Measurements from ENCODE around the gene COL25A1.
A peak's percentile ranks its signal among the peaks of the same experiment; 100 is the strongest.

COL25A1 gene

DNA sequence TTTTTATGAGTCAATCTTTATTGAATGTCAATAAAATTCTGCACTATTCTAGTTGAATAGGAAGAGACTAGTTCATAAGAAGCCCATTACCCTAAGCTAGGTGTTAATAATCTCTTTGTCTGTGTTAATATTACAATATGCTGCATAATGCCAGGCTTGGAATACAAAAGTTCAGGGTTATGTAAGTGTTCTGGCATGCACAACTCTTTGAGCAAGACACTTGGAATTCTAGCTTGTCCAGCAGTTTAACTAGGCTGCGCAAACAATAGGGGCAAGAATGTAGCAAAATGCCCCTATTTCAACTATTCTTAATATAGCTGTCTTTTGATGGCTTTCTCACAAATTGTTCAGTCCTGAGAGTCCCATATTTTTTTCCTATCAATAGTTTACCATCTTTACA lies 508.3 kb downstream of the COL25A1 start:
- in situ Hi-C loops (cut with HindIII; ENCODE audit: low pct_ligation_motif_present, low pct_unique_long_range_greater_than_20kb, low sequenced_read_pairs) = no loop called here
- no peak for DNase-seq

DNA sequence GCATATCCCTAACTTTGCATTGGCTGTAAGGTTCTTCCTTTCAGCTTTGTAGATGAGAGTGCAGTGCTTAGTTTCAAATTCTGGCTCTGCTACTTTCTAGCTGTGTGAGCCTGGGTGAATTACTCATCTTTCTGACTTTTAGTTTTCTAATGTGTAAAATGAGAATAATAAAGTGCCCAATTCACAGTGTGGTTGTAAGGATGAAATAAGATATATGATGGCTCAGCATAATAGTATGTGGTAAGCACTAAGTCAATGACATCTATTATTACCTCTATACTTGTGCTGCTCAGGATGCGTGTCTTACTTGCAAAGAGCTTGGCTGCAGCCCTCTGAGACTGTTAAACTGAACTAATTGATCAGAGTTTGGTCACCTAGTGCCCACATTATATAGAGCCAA lies 509.0 kb downstream of the COL25A1 start:
- in situ Hi-C loops (cut with HindIII; ENCODE audit: low pct_ligation_motif_present, low pct_unique_long_range_greater_than_20kb, low sequenced_read_pairs) = no loop called here

DNA sequence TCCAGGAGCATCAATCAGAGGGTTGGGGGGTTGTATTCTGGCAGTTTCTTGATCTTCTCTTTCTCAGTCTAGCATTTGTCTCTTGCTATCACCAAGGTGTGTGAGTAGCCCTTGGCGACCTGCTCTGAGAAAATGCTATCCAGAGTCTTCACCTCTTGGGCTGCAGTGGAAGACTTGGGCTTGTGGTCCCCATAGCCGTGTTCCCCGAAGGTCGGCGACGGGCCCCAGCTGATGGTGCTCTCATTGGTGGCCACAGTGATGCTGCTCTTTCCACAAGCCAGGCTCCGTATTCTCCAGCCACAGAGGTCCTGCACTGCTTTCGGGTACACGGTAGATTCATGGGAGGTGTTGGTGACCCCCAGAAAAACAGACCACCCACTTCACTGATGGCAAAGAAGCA lies 513.7 kb downstream of the COL25A1 start:
- DNase-seq = no peak
- in situ Hi-C loops (cut with HindIII; ENCODE audit: low pct_ligation_motif_present, low pct_unique_long_range_greater_than_20kb, low sequenced_read_pairs) = no loop called here

More for the DNA sequence above, 509.0 kb downstream of the COL25A1 start:
- no peak for DNase-seq

DNA sequence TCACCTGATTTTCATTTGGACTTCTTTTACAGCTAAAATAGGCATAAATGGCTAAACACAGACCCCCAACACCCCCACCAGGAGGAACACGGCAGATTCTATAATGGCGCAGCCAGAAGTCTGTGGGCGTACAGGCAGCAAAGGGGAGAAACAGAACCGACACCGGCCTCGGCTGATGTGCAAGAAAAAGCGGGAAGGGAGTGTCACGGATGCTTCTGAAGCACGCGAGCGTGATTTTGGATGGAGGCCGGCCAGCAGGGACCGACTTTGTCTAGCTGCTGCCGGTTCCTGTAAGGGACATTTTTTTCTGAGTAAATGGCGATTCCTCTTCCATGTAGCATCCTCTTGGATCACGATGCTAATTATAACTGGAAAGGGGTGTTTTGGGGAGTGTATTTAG lies 514.7 kb downstream of the COL25A1 start:
- no peak for DNase-seq
- in situ Hi-C loops (cut with HindIII; ENCODE audit: low pct_ligation_motif_present, low pct_unique_long_range_greater_than_20kb, low sequenced_read_pairs) = no loop called here

DNA sequence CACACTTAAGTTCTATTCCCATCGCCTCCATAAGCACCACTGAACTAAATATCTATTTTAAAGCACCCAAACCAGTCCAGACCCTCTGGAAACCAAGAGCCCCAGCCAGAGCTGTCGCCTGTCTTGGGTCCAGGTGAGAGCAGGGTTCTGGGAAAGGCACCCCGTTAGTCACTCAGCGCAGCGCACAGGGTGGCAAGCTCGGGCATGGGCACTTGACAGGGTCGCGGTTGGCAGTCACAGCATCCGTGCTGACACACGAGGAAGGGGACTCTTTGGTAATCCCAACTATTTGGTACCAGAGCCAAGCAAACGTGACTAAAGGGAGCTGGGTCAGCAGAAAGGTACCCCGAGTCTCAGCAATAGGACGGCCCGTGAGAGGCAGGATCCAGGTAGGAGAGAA lies 515.4 kb downstream of the COL25A1 start:
- in situ Hi-C loops (cut with HindIII; ENCODE audit: low pct_ligation_motif_present, low pct_unique_long_range_greater_than_20kb, low sequenced_read_pairs) = no loop called here
- no peak for DNase-seq

DNA sequence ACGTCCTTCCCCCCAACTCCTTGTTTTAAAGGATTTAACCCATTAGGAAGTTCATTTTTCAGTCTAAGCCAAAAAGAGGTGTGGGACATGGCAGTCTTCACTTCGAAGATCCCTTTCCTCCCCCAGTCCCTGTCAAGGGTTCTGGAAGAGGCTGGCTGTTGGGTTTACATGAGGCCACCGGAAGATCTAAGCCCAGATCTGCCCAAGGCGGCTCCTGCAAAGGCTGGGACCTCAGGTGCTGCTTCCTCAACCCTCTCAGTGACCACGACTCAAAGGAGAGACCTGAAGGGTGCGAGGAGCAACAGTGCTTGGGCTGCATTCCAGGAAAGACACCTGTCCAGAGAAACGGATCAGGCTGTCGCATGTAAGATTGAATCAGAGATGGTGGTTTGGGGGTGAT lies 516.1 kb downstream of the COL25A1 start:
- DNase-seq = no peak
- in situ Hi-C loops (cut with HindIII; ENCODE audit: low pct_ligation_motif_present, low pct_unique_long_range_greater_than_20kb, low sequenced_read_pairs) = no loop called here

DNA sequence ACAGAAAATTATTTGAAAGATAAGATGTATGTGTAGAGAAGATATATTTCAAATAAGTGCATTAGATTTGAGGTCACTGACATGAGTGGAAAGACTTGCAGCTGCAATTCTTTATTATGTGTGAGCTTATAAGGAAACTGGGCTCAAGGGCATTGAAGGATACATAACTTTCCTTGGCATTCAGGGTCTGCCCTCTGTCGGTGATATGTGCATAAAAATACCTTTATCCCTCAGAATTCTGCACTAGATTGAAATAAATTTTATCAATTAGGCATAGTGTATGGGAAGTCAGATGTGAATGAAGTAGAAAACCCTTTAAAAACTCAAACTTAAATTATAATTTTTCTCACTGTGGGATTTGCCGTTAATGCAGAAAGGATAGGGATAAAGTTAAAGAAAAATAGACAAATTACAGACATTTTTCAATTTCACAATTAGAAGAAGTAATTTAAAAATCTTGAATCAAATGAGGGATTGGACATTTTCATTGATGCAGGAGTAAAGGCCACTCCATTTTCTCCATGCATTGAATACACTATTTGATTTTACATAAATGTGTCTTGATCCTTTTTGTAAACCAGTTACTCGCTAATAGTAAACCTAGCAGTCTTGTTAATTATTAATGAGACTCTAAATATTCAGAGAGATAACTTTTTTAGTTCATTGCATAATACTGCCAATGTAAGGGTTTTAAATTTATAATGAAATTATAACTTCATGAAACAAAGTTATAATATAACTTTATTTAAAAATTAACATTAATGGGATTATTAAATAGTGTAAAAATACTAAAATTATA lies 518.6 kb downstream of the COL25A1 start:
- in situ Hi-C loops (cut with HindIII; ENCODE audit: low pct_ligation_motif_present, low pct_unique_long_range_greater_than_20kb, low sequenced_read_pairs) = no loop called here

DNA sequence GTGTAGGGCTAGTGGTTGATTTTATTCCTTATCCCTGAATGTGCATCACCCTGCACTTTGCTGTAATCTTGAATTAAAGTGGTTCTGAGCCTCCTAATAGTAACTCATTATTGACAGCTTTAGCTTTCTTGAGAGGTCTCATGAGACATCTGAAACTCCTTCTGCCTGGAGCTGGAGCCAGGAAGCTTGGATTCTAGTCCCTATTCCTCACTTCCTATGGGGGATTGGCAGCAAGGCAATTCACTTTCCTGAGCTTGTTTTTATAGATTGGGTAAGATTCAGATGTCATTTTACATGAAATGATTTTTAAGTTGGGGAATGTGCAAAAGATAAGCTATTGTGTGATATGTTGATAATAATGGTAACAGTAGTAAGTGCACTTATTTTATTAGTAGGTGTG lies 522.5 kb downstream of the COL25A1 start:
- in situ Hi-C loops (cut with HindIII; ENCODE audit: low pct_ligation_motif_present, low pct_unique_long_range_greater_than_20kb, low sequenced_read_pairs) = no loop called here
- no peak for DNase-seq

More for the DNA sequence above, 518.6 kb downstream of the COL25A1 start:
- DNase-seq = peak; percentile 39

DNA sequence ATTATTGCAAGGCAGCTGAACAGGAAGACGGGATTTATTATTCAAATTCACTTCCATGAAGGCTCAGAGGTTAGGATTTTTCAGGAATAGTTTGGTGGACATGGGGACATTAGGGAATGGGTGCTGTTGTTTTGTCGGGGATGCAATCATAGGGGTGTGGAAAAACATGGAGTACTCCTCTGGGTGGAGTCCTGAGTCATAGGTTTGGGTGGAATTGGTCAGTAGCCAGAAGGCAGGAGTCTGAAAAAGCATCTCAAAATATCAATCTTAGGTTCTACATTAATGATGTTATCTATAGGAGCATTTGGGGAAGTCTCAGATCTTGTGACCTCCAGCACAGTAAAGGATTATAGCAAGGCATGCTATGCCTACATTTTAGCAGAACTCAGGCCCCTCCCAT lies 525.1 kb downstream of the COL25A1 start:
- DNase-seq = no peak
- in situ Hi-C loops (cut with HindIII; ENCODE audit: low pct_ligation_motif_present, low pct_unique_long_range_greater_than_20kb, low sequenced_read_pairs) = no loop called here

DNA sequence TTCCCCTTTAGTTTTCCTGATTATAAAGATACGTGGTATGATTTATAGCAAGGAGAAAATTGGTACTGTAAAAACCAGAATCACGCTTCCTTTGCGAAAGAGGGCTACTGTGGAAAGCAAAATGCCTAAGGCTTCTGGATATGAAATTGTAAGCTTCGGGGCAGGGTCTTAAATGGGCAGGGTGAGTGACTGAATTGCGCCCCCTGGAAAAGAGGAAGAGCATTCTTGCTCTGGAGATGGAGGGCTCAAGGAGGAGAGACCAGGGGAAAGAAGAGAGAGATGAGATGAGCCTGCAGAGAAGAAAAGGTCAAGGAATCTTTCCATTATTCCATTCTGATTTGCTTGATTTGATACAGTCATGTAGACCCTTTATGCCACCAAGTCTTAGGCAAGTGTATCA lies 526.5 kb downstream of the COL25A1 start:
- DNase-seq = no peak
- in situ Hi-C loops (cut with HindIII; ENCODE audit: low pct_ligation_motif_present, low pct_unique_long_range_greater_than_20kb, low sequenced_read_pairs) = no loop called here

DNA sequence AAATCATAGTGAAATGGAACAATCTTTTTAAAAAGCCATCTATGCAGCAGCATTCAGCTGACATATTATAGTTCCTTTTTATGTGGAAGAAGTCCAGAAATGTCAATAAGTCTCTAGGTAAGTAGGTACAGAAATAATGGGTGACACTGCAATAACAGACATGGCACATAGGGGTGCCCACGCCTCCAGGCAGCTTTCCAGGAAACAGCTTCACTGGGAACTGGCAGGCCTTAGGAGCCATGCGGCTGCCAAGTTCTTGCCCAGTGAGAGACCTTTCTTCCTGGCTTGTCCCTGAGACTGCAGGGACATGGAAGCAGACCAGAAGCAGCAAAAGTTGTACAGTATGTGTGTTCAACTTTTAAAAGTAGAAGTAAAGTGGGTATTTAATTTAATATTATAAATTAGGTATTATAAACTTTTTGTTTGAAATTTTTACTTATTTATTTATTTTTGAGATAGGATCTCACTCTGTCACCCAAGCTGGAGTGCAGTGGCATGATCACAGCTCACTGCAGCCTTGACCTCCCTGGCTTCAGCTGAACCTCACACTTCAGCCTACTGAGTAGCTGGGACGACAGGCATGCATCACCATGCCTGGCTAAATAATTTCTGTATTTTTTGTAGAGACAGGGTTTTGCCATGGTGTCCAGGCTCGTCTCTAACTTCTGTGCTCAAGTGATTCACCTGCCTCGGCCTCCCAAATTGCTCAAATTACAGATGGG lies 527.5 kb downstream of the COL25A1 start:
- in situ Hi-C loops (cut with HindIII; ENCODE audit: low pct_ligation_motif_present, low pct_unique_long_range_greater_than_20kb, low sequenced_read_pairs) = no loop called here
- no peak for DNase-seq

DNA sequence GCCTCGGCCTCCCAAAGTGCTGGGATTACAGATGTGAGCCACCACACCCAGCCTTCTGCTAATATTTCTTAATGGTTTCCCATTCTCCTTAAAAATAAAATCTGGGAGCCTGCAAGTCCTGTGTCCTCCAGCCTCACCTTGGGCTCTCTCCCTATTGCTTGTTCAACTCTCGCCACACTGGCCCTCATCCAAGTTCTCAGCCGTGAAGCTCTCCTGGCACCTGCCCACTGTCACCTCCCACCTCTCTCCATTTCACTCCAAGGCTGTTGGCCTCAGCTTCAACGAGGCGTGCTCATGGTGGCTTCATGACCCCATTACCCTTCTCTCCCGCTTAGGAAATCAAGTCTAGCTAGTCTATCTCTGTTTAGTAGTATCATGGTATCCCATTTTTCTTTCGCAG lies 530.1 kb downstream of the COL25A1 start:
- in situ Hi-C loops (cut with HindIII; ENCODE audit: low pct_ligation_motif_present, low pct_unique_long_range_greater_than_20kb, low sequenced_read_pairs) = no loop called here
- no peak for DNase-seq

DNA sequence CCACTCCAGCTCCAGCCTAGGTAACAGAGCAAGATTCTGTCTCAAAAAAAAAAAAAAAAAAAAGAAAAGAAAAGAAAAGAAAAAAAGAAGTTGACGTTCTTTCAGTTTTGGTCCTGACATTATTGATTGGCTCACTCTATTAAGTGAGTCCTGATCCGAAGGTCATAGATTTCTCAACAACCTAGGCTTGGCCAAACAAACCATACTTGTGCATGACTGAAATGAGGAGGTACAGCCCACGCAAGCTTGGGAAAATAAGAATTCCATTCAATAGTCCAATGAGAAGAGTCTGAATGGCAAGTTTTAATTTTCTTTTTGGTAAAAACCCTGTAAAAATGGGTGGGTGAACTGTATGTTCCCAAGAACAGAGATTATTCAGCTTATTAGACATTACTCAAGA lies 536.4 kb downstream of the COL25A1 start:
- DNase-seq = no peak
- in situ Hi-C loops (cut with HindIII; ENCODE audit: low pct_ligation_motif_present, low pct_unique_long_range_greater_than_20kb, low sequenced_read_pairs) = no loop called here

DNA sequence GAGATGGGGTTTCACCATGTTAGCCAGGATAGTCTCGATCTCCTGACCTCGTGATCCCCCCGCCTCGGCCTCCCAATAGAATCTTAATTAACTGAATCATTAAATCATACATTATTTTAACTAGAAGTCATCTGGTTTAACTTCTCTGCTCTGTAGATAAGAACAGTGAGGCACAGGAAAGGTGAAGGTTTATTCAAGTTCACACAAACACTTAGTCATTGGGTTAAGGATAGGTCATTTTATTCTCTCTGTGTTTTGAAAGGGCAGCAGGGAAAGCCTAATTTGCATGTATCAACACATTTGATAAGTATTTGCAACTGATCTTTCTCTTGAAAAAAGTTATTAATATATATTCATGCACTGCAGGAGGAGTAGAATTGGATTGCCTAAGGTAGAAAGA lies 538.5 kb downstream of the COL25A1 start:
- in situ Hi-C loops (cut with HindIII; ENCODE audit: low pct_ligation_motif_present, low pct_unique_long_range_greater_than_20kb, low sequenced_read_pairs) = no loop called here
- no peak for DNase-seq

DNA sequence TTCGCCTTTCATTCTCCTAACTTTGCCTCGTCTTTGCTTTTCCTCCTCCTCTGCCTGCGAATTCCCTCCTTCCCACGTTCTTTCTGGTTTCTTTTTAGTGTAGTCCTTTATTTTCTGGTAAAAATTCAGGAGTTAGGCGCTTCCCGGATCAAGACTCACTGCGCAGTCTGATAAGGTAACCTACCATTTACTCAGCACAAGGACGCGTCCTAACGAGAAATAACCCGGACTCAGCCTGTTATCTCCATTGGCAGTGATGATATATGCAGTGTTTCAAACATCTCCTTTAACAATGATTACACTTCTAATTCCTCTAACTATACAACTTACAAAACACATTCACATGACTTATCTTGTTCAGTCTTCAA lies 539.2 kb downstream of the COL25A1 start:
- DNase-seq = no peak
- in situ Hi-C loops (cut with HindIII; ENCODE audit: low pct_ligation_motif_present, low pct_unique_long_range_greater_than_20kb, low sequenced_read_pairs) = no loop called here

DNA sequence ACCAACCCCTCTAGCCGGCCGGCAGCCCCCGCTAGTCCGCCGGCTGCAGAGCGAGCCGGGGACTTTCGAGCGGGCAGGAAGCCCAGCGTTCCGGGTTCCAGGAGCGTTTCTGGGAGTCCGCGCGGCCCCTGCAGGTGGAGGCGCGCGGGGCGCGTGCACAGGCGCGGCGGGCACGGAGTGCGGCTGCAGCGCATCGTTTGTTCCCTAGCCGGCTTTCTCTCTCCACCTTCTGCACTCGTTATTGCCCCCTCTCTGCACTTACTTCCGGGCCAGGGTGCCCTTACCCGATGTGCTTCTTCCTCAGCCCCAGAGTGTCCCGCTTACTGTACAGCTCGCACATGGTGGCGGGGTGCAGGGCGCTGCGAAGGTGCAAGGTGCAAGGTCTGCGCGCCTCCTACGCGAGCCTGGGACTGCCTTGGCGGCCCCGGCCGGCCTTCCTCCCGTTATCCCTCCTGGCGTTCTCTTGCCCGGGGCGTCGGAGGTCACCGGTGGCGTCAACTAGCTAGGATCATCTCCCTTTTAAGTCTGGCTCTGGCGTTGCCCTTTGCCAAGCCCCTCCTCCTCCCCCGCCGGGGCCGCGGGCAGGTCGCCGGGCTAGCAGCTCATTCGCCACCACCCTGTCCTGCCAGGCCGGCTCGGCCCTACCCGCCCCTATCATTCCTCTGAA lies 539.8 kb downstream of the COL25A1 start, which contains the start of gene ETNPPL:
Gene ETNPPL (minus strand): TSS at position 495 of the 667 bp plus-strand sequence. CDS start 155 bp downstream, at position 340.
- peak; percentile 7 for DNase-seq
- in situ Hi-C loops (cut with HindIII; ENCODE audit: low pct_ligation_motif_present, low pct_unique_long_range_greater_than_20kb, low sequenced_read_pairs) = no loop called here

All from ACHN (cell line).